NCI-H2107 (cell line): ENCODE data around the gene DAO.

Experiments
- DNase-seq: peaks from one replicate; lab custom pipeline; 2025; lab: John Stamatoyannopoulos, UW

Gene DAO

GRCh38 chr12:108921946-108922345 is 42.1 kb downstream of the DAO start:
- DNase-seq = no peak

- no peak for DNase-seq
Observed at GRCh38 chr12:108922918-108923317, 43.0 kb downstream of the DAO start.

- no peak for DNase-seq
Observed at GRCh38 chr12:108928695-108929094, 48.8 kb downstream of the DAO start.

- no peak for DNase-seq
Observed at GRCh38 chr12:108930155-108930554, 50.3 kb downstream of the DAO start.

- no peak for DNase-seq
Observed at GRCh38 chr12:108930756-108931155, 50.9 kb downstream of the DAO start.

- no peak for DNase-seq
Observed at GRCh38 chr12:108933949-108934348, 54.1 kb downstream of the DAO start.

- no peak for DNase-seq
Observed at GRCh38 chr12:108935159-108935763, 55.4 kb downstream of the DAO start.

GRCh38 chr12:108938247-108938924 is 58.5 kb downstream of the DAO start:
- DNase-seq = no peak

GRCh38 chr12:108939594-108939993 is 59.7 kb downstream of the DAO start:
- no peak for DNase-seq

- no peak for DNase-seq
Observed at GRCh38 chr12:108940138-108940537, 60.2 kb downstream of the DAO start.

GRCh38 chr12:108947097-108947496 is 67.2 kb downstream of the DAO start:
- DNase-seq = no peak

- no peak for DNase-seq
Observed at GRCh38 chr12:108948367-108948766, 68.5 kb downstream of the DAO start.

GRCh38 chr12:108949976-108950375 is 70.1 kb downstream of the DAO start:
- DNase-seq = no peak
